K562 (cell line): Measurements from ENCODE around the gene SPINT2. TPM values are rescaled to one million over a fixed set of nuclear protein-coding genes. Genes with fewer than 3 reads are reported as not detected.

Experiments used
- ARID2 ChIP-seq: fragments of 450-650 bp; IDR thresholded peaks from 2 replicates; pipeline ENCODE4 v1.6.1; 2017; ENCODE audit warnings: antibody characterized with exemption, mild to moderate bottlenecking
- ARID4B ChIP-seq: sonication (generic); formaldehyde crosslinking; IDR thresholded peaks from 2 replicates; pipeline ENCODE4 v1.8.0; 2022; ENCODE audit warnings: mild to moderate bottlenecking, missing genetic modification reagents
- CCNT2 ChIP-seq: IDR thresholded peaks from 2 replicates; pipeline ENCODE4 v1.6.1; 2011; ENCODE audit warnings: borderline replicate concordance, low read depth, mild to moderate bottlenecking, moderate library complexity, mixed read lengths, low read length; ENCODE audit not compliant: insufficient read length; ENCODE audit errors: extremely low read depth
- FOXA1 ChIP-seq: fragments of 450-650 bp; IDR thresholded peaks from 2 replicates; pipeline ENCODE4 v1.6.1; 2016; ENCODE audit warnings: mild to moderate bottlenecking, borderline replicate concordance
- GTF2E2 ChIP-seq: fragments of 200-800 bp; sonication (Bioruptor generic); IDR thresholded peaks from 2 replicates; pipeline ENCODE4 v1.6.1; 2016; ENCODE audit warnings: missing genetic modification characterization, missing compliant biosample characterization
- NBN ChIP-seq: fragments of 450-650 bp; IDR thresholded peaks from 2 replicates; pipeline ENCODE4 v1.6.1; 2016; ENCODE audit warnings: low read depth, mild to moderate bottlenecking
- PKNOX1 ChIP-seq: fragments of 450-650 bp; IDR thresholded peaks from 2 replicates; pipeline ENCODE4 v1.6.1; 2016
- TRIM25 ChIP-seq: fragments of 450-650 bp; IDR thresholded peaks from 2 replicates; pipeline ENCODE4 v1.7.0; 2016; ENCODE audit warnings: borderline replicate concordance
- ZNF277 ChIP-seq: fragments of 250-450 bp; sonication (Bioruptor Pico); IDR thresholded peaks from 2 replicates; pipeline ENCODE4 v1.8.0; 2022; ENCODE audit warnings: inconsistent platforms, mild to moderate bottlenecking, moderate library complexity, borderline replicate concordance
- ZSCAN32 ChIP-seq: fragments of 450-650 bp; formaldehyde crosslinking; IDR thresholded peaks from 2 replicates; pipeline ENCODE4 v1.4.0; 2020; ENCODE audit warnings: mild to moderate bottlenecking, moderate library complexity
- polyA plus RNA-seq, 8 experiments: library from polyadenylated mRNA; depleted of rRNA in 4 of 8; stranded (reverse) in 5 of 8; unstranded in 3 of 8; fragments of >200 nt; fragmentation: Nextera tagmentation in 2 of 8; fragmentation: Illumina TruSeq in 1 of 8; extraction: Ambion mirVana in 2 of 8; extraction: Trizol in 1 of 8; gene quantifications; 2 replicates each; pipeline versions ENCODE4 v1.2.1 to v1.2.3, GENCODE V29; 2011 to 2014; ENCODE audit warnings: inconsistent platforms in 1 of 8, missing spikeins in 1 of 8
- total RNA-seq, 7 experiments: library from RNA; depleted of rRNA in 6 of 7; stranded (reverse); fragments of >200 nt in 6 of 7; fragmentation: Illumina TruSeq in 2 of 7; extraction: Trizol in 2 of 7; gene quantifications; 2 replicates each; pipeline versions ENCODE4 v1.2.1 to v1.2.3, GENCODE V29; 2011 to 2021; ENCODE audit warnings: low replicate concordance in 1 of 7

Gene SPINT2
- total and polyA plus RNA-seq, 9 of the 15 experiments (the other 6 are each of a cell fraction or from before 2014, with no cell fraction given), result 0.65 to 4.5 (median 3.4) TPM

- TF ChIP-seq TRIM25 (no peak), CCNT2 (no peak), FOXA1 (no peak), ARID2 (no peak), ZSCAN32 (CRISPR knock-in tag) (no peak), GTF2E2 (tag) (no peak), NBN (no peak), PKNOX1 (peak; percentile 28; the same call in 1 of the 2 replicates), ZNF277 (CRISPR knock-in tag) (no peak), ARID4B (CRISPR knock-in tag) (no peak)
Observed at GRCh38 chr19:38281811-38282566, 17.6 kb downstream of the SPINT2 start (continued).
